ENCODE measurements around the gene FAM43B.

Gene FAM43B

GRCh38 chr1:20589331-20590278 is 37.2 kb downstream of the FAM43B start:
- DNase-seq, result no peak

GRCh38 chr1:20590306-20590777 is 38.0 kb downstream of the FAM43B start:
- no peak for DNase-seq

- DNase-seq, result no peak
These were observed 41.4 kb downstream of the FAM43B start for GRCh38 chr1:20593756-20594155.

GRCh38 chr1:20594746-20595145 is 42.4 kb downstream of the FAM43B start:
- no peak for DNase-seq

- no peak for DNase-seq
These were observed 43.7 kb downstream of the FAM43B start for GRCh38 chr1:20596106-20596505.

GRCh38 chr1:20597650-20598049 is 45.3 kb downstream of the FAM43B start:
- no peak for DNase-seq

GRCh38 chr1:20600156-20600555 is 47.8 kb downstream of the FAM43B start:
- no peak for DNase-seq

GRCh38 chr1:20601129-20601825 is 48.9 kb downstream of the FAM43B start:
- DNase-seq, result no peak

- DNase-seq, result no peak
These were observed 50.6 kb downstream of the FAM43B start for GRCh38 chr1:20602851-20603450.

- no peak for DNase-seq
These were observed 51.4 kb downstream of the FAM43B start for GRCh38 chr1:20603504-20604464.

Measured in anterior cingulate cortex (tissue), 58 donors.